PFSK-1 (cell line): ENCODE results near the gene CFAP157.

Source experiments
- FOXP2 ChIP-seq: optimal IDR thresholded peaks from 2 replicates; pipeline ENCODE3; 2011; ENCODE audit warnings: borderline replicate concordance, control low read depth, inconsistent platforms; ENCODE audit not compliant: insufficient read depth; ENCODE audit errors: extremely low read length, extremely low read depth
- POLR2AphosphoS5 ChIP-seq: IDR thresholded peaks from 2 replicates; pipeline ENCODE4 v1.6.1; 2012; ENCODE audit warnings: low read depth, mild to moderate bottlenecking, control low read depth, low read length, moderate library complexity
- REST ChIP-seq, 2 experiments: IDR thresholded peaks; 2 replicates each; pipeline versions ENCODE4 v1.6.1 to v1.8.0; 2011 to 2012; ENCODE audit warnings: low read depth in 2 of 2, low read length in 2 of 2, control low read depth in 1 of 2, inconsistent platforms in 1 of 2, mild to moderate bottlenecking in 1 of 2, moderate library complexity in 1 of 2; ENCODE audit not compliant: insufficient read depth in 1 of 2
- SIN3A ChIP-seq: IDR thresholded peaks from 2 replicates; pipeline ENCODE4 v1.6.1; 2012; ENCODE audit warnings: mild to moderate bottlenecking, low read length, moderate library complexity, borderline replicate concordance; ENCODE audit not compliant: insufficient read depth
- TAF1 ChIP-seq: IDR thresholded peaks from 2 replicates; pipeline ENCODE4 v1.6.1; 2012; ENCODE audit warnings: low read length, control low read depth, borderline replicate concordance; ENCODE audit not compliant: insufficient read depth

- no peak for TF ChIP-seq POLR2AphosphoS5
- no peak for TF ChIP-seq REST (IDR thresholded peaks at IDR 0.05; ENCODE audit: insufficient read depth in 1 of 2, low read depth in 2 of 2, low read length in 2 of 2)
- TF ChIP-seq TAF1, result no peak
- TF ChIP-seq SIN3A, result no peak
- TF ChIP-seq FOXP2, result no peak
Measured at GRCh38 chr9:127667127-127667844, 39.5 kb upstream of the CFAP157 start.
